Left colon (tissue), 2 donors: ENCODE data around the gene CCDC54. TPM values are rescaled to one million over a fixed set of nuclear protein-coding genes. Genes with fewer than 3 reads are reported as not detected.

Source experiments
- ATAC-seq: fragments of 200-7000 bp; cut with Tn5 transposase; one replicate; pipeline ENCODE4 v1.9.1; 2020; ENCODE audit warnings: mild to moderate bottlenecking, moderate library complexity
- DNase-seq, 2 donors: peaks; one replicate each; pipeline ENCODE4 v3.0.0-alpha.2; 2020
- intact Hi-C, 2 donors: fragments of 100-400 bp; cut with DNase I in 1 of 2; cut with micrococcal nuclease in 1 of 2; formaldehyde crosslinking; loops; one replicate each; pipeline versions ENCODE4 v1.11.2 to v1.14.0; 2022; cut with DNase I, micrococcal nuclease
- total RNA-seq, 2 donors: library from RNA; stranded (reverse); fragmentation: NEBNext Ultra II Directional; extraction: Animal tissue kit (Norgen Biotek cat#: 25700); gene quantifications; one replicate each; pipeline ENCODE4 v1.2.1, GENCODE V29; 2021
- donor health status: DM: no; HTN: no; CAD: no.
- donor health status: DM: yes; HTN: yes; CAD: no.

CCDC54 gene
- total RNA-seq, 2 donors from 2014 or later, result not detected

- DNase-seq (no peak), ATAC-seq (no peak)
- intact Hi-C loops, result no loop called here
Measured at GRCh38 chr3:107384907-107385306, 7.7 kb downstream of the CCDC54 start.

GRCh38 chr3:107387555-107387954 lies 10.3 kb downstream of the CCDC54 start:
- intact Hi-C loops, result no loop called here
- no peak for DNase-seq
- ATAC-seq, result no peak

GRCh38 chr3:107392549-107393165 lies 15.4 kb downstream of the CCDC54 start:
- DNase-seq (no peak), ATAC-seq (no peak)
- intact Hi-C loops, result no loop called here

GRCh38 chr3:107394502-107394901 lies 17.3 kb downstream of the CCDC54 start:
- no peak for DNase-seq
- intact Hi-C loops, result no loop called here
- no peak for ATAC-seq

DNA sequence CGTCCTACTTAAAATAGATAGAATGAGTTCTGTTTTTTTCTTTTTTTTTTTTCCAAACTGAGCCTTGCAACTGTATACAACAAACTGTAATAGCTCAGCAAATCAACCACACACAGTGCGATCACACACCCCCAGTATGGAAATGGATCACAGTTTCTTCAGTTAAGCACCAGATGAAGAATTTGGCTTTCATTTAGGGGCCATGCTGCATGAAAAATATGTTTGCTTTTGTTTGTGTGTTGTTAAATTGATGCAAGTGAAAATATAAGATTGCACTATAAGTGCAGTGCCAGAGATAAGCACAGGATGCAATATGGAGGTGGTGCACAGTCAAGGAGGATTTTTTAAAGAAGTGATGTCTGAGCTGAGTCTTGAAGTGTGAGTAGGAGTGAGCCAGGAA lies 17.8 kb downstream of the CCDC54 start:
- DNase-seq, result no peak
- ATAC-seq, result no peak
- intact Hi-C loops, result no loop called here

GRCh38 chr3:107401301-107401700 lies 24.1 kb downstream of the CCDC54 start:
- DNase-seq, result no peak
- intact Hi-C loops, result no loop called here
- no peak for ATAC-seq

- ATAC-seq (no peak), DNase-seq (no peak)
- intact Hi-C loops, result no loop called here
Measured at GRCh38 chr3:107402214-107402613, 25.0 kb downstream of the CCDC54 start.

GRCh38 chr3:107404727-107405469 lies 27.7 kb downstream of the CCDC54 start:
- ATAC-seq, result no peak
- intact Hi-C loops, result no loop called here

DNA sequence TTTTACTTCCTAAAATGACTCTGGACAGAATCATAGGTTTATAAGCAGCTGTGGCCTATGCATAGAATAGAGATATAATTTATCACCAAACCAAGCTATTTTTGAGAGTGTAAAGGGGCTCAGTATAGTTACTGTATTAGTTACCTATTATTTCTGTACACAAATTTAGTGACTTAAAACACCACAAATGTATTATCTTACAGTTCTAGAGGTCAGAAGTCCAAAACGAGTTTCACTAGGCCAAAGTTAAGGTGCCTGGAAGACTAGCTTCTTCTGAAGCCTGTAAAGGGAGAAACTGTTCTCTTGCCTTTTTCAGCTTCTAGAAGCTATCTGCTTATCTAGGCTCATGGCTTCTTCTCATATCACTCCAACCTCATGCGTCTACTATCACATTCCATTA lies 30.1 kb downstream of the CCDC54 start:
- DNase-seq (no peak), ATAC-seq (no peak)
- intact Hi-C loops, result no loop called here

More at GRCh38 chr3:107404727-107405469, 27.7 kb downstream of the CCDC54 start:
- DNase-seq, result no peak

GRCh38 chr3:107408513-107408912 lies 31.3 kb downstream of the CCDC54 start:
- DNase-seq (no peak), ATAC-seq (no peak)
- intact Hi-C loops, result no loop called here

DNA sequence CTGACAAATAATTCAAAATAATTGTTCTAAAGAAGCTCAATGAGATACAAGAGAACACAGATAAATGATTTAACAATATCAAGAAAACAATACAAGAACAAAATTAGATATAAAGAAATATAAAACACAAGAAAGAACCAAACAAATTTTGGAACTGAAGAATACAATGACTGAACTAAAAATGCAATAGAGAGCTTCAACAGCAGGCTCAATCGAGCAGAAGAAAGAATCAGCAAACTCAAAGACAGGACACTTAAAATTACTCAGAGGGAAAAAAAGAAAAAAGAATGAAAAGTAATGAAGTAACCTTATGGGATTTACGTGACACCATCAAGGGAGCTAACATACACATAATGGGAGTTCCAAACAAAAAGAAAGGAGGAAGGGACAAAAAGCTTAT lies 32.1 kb downstream of the CCDC54 start:
- no peak for DNase-seq
- intact Hi-C loops, result no loop called here
- ATAC-seq, result no peak

DNA sequence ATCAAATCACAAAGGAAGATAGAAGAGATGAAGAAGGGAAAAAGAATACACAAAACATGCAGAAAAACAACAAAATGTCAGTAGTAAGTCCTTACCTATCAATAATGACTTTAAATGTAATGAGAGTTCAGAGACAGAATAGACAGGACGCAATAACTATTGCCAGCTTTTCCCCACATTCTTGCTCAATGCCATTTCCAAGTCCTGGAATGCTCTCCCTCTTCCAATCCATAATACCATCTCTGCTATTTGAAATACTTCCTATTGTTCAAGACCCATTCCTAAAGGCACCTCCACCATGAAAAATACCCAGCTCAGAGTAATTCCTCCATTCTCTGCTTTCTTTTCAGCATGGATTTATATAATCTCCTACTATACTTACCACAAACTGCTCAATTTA lies 33.4 kb downstream of the CCDC54 start:
- intact Hi-C loops, result loop anchor here in 1 of 2 donors (10.0 kb wide), 1 partner anchor 136 kb away; no protein-coding TSS in a partner anchor
- no peak for ATAC-seq
- DNase-seq, result no peak

DNA sequence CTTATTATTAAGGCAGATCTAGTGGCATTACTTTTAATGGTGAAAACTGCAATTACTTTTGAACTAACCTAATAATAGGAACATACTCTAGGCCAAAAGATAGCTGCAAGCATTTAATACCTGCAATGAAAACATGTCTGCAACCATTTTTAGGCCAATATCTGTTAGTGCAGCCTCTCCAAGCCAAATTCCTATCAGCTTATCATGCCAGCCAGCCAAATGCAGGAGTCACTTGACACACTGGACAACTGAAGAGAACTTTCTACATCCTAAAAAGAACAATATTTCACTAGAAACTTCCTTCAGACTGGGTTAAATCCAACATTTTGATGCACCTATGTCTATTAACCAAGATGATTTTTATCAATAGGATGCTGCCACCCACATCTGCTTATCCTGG lies 33.8 kb downstream of the CCDC54 start:
- no peak for DNase-seq
- intact Hi-C loops, result loop anchor here in 1 of 2 donors (10.0 kb wide), 1 partner anchor 136 kb away; no protein-coding TSS in a partner anchor
- ATAC-seq, result no peak

- ATAC-seq (no peak), DNase-seq (no peak)
- intact Hi-C loops, result loop anchor here in 1 of 2 donors (10.0 kb wide), 1 partner anchor 137 kb away; no protein-coding TSS in a partner anchor
Measured at GRCh38 chr3:107411779-107412178, 34.5 kb downstream of the CCDC54 start.

- no peak for ATAC-seq
- intact Hi-C loops, result loop anchor here in 1 of 2 donors (10.0 kb wide), 1 partner anchor 138 kb away; no protein-coding TSS in a partner anchor
- DNase-seq, result no peak
Measured at GRCh38 chr3:107412376-107412775, 35.1 kb downstream of the CCDC54 start.

GRCh38 chr3:107413264-107413663 lies 36.0 kb downstream of the CCDC54 start:
- ATAC-seq, result no peak
- DNase-seq, result no peak
- intact Hi-C loops, result loop anchor here in 1 of 2 donors (10.0 kb wide), 1 partner anchor 138 kb away; no protein-coding TSS in a partner anchor

GRCh38 chr3:107414325-107414964 lies 37.2 kb downstream of the CCDC54 start:
- DNase-seq, result no peak

GRCh38 chr3:107416138-107416537 lies 38.9 kb downstream of the CCDC54 start:
- no peak for ATAC-seq
- DNase-seq, result no peak
- intact Hi-C loops, result loop anchor here in 1 of 2 donors (10.0 kb wide), 1 partner anchor 141 kb away; no protein-coding TSS in a partner anchor

More at GRCh38 chr3:107414325-107414964, 37.2 kb downstream of the CCDC54 start:
- intact Hi-C loops, result loop anchor here in 1 of 2 donors (10.0 kb wide), 1 partner anchor 140 kb away; no protein-coding TSS in a partner anchor
- no peak for ATAC-seq

- ATAC-seq, result no peak
- intact Hi-C loops, result loop anchor here in 1 of 2 donors (10.0 kb wide), 1 partner anchor 142 kb away; no protein-coding TSS in a partner anchor
- DNase-seq, result no peak
Measured at GRCh38 chr3:107416886-107417285, 39.6 kb downstream of the CCDC54 start.
